Neural progenitor cell (in vitro differentiated cells): ENCODE data around the gene CPLX1.

Experiments
- CTCF ChIP-seq: fragments of 200-600 bp; sonication (generic); IDR thresholded peaks from 2 replicates; pipeline ENCODE4 v1.5.1; 2017; ENCODE audit warnings: antibody characterized with exemption, mild to moderate bottlenecking
- EZH2phosphoT487 ChIP-seq: fragments of 200-600 bp; sonication (generic); IDR thresholded peaks from 2 replicates; pipeline ENCODE4 v1.6.1; 2017; ENCODE audit warnings: antibody characterized with exemption

- TF ChIP-seq CTCF (no peak), EZH2phosphoT487 (no peak)
These were observed 7.9 kb upstream of the CPLX1 start for GRCh38 chr4:833731-834367.
